COR-L47 (cell line): ENCODE measurements around the gene RAB27B.

Source experiments
- DNase-seq: peaks from one replicate; lab custom pipeline; 2025; lab: John Stamatoyannopoulos, UW

The RAB27B gene

GRCh38 chr18:54910161-54910919 lies 82.1 kb downstream of the RAB27B start:
- DNase-seq, result no peak

GRCh38 chr18:54911551-54911950 lies 83.3 kb downstream of the RAB27B start:
- DNase-seq, result no peak

- no peak for DNase-seq
Observed at GRCh38 chr18:54914816-54915215, 86.5 kb downstream of the RAB27B start.

GRCh38 chr18:54916507-54916906 lies 88.2 kb downstream of the RAB27B start:
- DNase-seq, result no peak

- DNase-seq, result no peak
Observed at GRCh38 chr18:54918060-54918459, 89.8 kb downstream of the RAB27B start.

- DNase-seq, result no peak
Observed at GRCh38 chr18:54919412-54919811, 91.1 kb downstream of the RAB27B start.

GRCh38 chr18:54923339-54923956 lies 95.2 kb downstream of the RAB27B start:
- DNase-seq, result no peak

GRCh38 chr18:54924948-54925347 lies 96.7 kb downstream of the RAB27B start:
- DNase-seq, result no peak

- DNase-seq, result no peak
Observed at GRCh38 chr18:54926593-54927325, 98.5 kb downstream of the RAB27B start.

- no peak for DNase-seq
Observed at GRCh38 chr18:54928236-54928635, 100.0 kb downstream of the RAB27B start.

GRCh38 chr18:54931152-54931551 lies 102.9 kb downstream of the RAB27B start:
- no peak for DNase-seq

GRCh38 chr18:54932472-54932871 lies 104.2 kb downstream of the RAB27B start:
- DNase-seq, result no peak

GRCh38 chr18:54938506-54938905 lies 110.2 kb downstream of the RAB27B start:
- no peak for DNase-seq

GRCh38 chr18:54939361-54939917 lies 111.2 kb downstream of the RAB27B start:
- no peak for DNase-seq

- DNase-seq, result no peak
Observed at GRCh38 chr18:54942144-54942543, 113.9 kb downstream of the RAB27B start.

- no peak for DNase-seq
Observed at GRCh38 chr18:54942569-54942968, 114.3 kb downstream of the RAB27B start.
